Activated CD4-positive, alpha-beta T cell treated with anti-CD3 and anti-CD28 coated beads, Interleukin-2, Interleukin-6, amounts not matched to agents 100 ng/mL and 50 ng/mL, durations not matched to agents 16 hours and 8 hours (primary cell): ENCODE data around the gene PVALB.

ENCODE experiments used
- DNase-seq: peaks from one replicate; pipeline ENCODE4 v3.0.0-alpha.2; 2020

Gene PVALB

GRCh38 chr22:36809351-36809750 lies 7.5 kb downstream of the PVALB start:
- no peak for DNase-seq

GRCh38 chr22:36808721-36809344 lies 8.0 kb downstream of the PVALB start:
- DNase-seq, result no peak

- no peak for DNase-seq
Observed at GRCh38 chr22:36807627-36808026, 9.2 kb downstream of the PVALB start.

- DNase-seq, result no peak
Observed at GRCh38 chr22:36806835-36807234, 10.0 kb downstream of the PVALB start.

GRCh38 chr22:36803358-36803757 lies 13.5 kb downstream of the PVALB start:
- DNase-seq, result no peak

- no peak for DNase-seq
Observed at GRCh38 chr22:36798674-36799066, 18.2 kb downstream of the PVALB start.

GRCh38 chr22:36797911-36798673 lies 18.7 kb downstream of the PVALB start:
- no peak for DNase-seq

GRCh38 chr22:36797374-36797773 lies 19.5 kb downstream of the PVALB start:
- DNase-seq, result no peak

GRCh38 chr22:36796552-36797175 lies 20.2 kb downstream of the PVALB start:
- no peak for DNase-seq

- DNase-seq, result no peak
Observed at GRCh38 chr22:36795633-36796032, 21.2 kb downstream of the PVALB start.

- peak; percentile 85 for DNase-seq
Observed at GRCh38 chr22:36790648-36791047, 26.2 kb downstream of the PVALB start.

- no peak for DNase-seq
Observed at GRCh38 chr22:36787204-36787988, 29.4 kb downstream of the PVALB start.

- no peak for DNase-seq
Observed at GRCh38 chr22:36783743-36784142, 33.1 kb downstream of the PVALB start.

GRCh38 chr22:36781656-36782627 lies 34.9 kb downstream of the PVALB start:
- peak; percentile 94 for DNase-seq

GRCh38 chr22:36778020-36778419 lies 38.8 kb downstream of the PVALB start:
- DNase-seq, result no peak

GRCh38 chr22:36776722-36777121 lies 40.1 kb downstream of the PVALB start:
- no peak for DNase-seq

- peak; percentile 99 for DNase-seq
Observed at GRCh38 chr22:36775964-36776669, 40.7 kb downstream of the PVALB start, which contains the start of gene IFT27. Gene IFT27 (minus strand): TSS chr22:36776119. CDS start chr22:36775707, 412 bp downstream.

GRCh38 chr22:36775586-36775963 lies 41.3 kb downstream of the PVALB start:
- peak; percentile 30 for DNase-seq

- peak; percentile 11 for DNase-seq
Observed at GRCh38 chr22:36773935-36774334, 42.9 kb downstream of the PVALB start.

- DNase-seq, result no peak
Observed at GRCh38 chr22:36772451-36772850, 44.4 kb downstream of the PVALB start.

GRCh38 chr22:36771356-36772063 lies 45.3 kb downstream of the PVALB start:
- DNase-seq, result no peak
